ENCODE measurements around the gene TMEM120B. TPM values are rescaled to one million over a fixed set of nuclear protein-coding genes. Genes with fewer than 3 reads are reported as not detected.
"Not testable (repeated sequence)": the region's sequence is repeated elsewhere in the genome, so short reads cannot be mapped to it uniquely, and the experiment has no call there.

TMEM120B gene
- total RNA-seq, 1 donor from 2014 or later = 10.3 TPM

DNA sequence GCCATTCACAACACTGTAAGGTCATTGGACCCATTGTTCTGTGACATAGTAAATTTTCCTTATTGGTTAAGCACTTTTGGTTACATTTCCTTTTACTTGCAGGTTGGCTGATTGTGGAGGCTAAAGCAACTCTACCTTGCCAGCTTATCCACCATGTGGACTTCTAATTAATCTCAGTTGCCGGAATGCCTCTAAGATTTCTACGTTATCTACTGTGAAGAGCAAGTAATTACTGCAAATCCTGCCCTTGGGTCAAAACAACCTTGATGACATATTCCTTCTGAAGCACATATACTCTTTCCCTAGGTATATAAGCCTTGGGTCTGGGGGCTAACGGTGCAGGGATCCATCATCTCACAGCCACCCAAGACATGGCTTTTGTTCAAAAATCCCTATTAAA, 23.6 kb upstream of the TMEM120B start:
- DNase-seq (ENCODE audit: low spot score) = no peak
- H3K27me3 Mint-ChIP-seq (ENCODE audit: unreplicated experiment) = no peaks in the 10 kb centered on the region
- H3K27ac Mint-ChIP-seq (ENCODE audit: unreplicated experiment) = no peak overlapping the region
- peaks cover 2% of the 10 kb centered on the region for H3K4me1 Mint-ChIP-seq (ENCODE audit: unreplicated experiment)
- H3K4me3 Mint-ChIP-seq (ENCODE audit: unreplicated experiment) = no peak overlapping the region
- no peaks in the 10 kb centered on the region for H3K9me3 Mint-ChIP-seq (ENCODE audit: unreplicated experiment)
- TF ChIP-seq, protein P1, sequence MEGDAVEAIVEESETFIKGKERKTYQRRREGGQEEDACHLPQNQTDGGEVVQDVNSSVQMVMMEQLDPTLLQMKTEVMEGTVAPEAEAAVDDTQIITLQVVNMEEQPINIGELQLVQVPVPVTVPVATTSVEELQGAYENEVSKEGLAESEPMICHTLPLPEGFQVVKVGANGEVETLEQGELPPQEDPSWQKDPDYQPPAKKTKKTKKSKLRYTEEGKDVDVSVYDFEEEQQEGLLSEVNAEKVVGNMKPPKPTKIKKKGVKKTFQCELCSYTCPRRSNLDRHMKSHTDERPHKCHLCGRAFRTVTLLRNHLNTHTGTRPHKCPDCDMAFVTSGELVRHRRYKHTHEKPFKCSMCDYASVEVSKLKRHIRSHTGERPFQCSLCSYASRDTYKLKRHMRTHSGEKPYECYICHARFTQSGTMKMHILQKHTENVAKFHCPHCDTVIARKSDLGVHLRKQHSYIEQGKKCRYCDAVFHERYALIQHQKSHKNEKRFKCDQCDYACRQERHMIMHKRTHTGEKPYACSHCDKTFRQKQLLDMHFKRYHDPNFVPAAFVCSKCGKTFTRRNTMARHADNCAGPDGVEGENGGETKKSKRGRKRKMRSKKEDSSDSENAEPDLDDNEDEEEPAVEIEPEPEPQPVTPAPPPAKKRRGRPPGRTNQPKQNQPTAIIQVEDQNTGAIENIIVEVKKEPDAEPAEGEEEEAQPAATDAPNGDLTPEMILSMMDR (IDR thresholded peaks at IDR 0.05; ENCODE audit: unreplicated experiment) = no peak
- no peaks in the 10 kb centered on the region for H3K36me3 Mint-ChIP-seq (ENCODE audit: low read depth, unreplicated experiment)

DNA sequence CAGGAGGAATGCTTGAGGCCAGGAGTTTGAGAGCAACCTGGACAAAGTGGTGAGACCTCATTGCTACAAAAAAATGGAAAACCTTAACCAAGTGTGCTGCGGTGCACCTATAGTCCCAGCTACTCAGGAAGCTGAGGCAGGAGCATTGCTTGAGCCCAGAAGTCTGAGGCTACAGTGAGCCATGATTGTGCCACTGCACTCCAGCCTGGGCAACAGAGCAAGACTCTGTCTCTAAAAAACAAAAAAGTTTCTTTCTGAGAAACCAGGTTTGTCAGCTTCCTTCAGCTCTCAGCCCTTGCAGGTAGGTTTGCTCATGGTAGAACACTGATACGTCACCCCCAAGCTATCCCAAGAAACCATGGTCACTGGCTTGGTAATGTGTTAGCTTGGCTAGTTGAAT, 23.1 kb upstream of the TMEM120B start:
- no peak for DNase-seq (ENCODE audit: low spot score)
- no peak overlapping the region for H3K4me3 Mint-ChIP-seq (ENCODE audit: unreplicated experiment)
- no peak overlapping the region for H3K27ac Mint-ChIP-seq (ENCODE audit: unreplicated experiment)
- H3K4me1 Mint-ChIP-seq (ENCODE audit: unreplicated experiment) = peaks cover 2% of the 10 kb centered on the region
- H3K36me3 Mint-ChIP-seq (ENCODE audit: low read depth, unreplicated experiment) = no peaks in the 10 kb centered on the region
- H3K27me3 Mint-ChIP-seq (ENCODE audit: unreplicated experiment) = no peaks in the 10 kb centered on the region
- no peaks in the 10 kb centered on the region for H3K9me3 Mint-ChIP-seq (ENCODE audit: unreplicated experiment)
- TF ChIP-seq, protein P1 (IDR thresholded peaks at IDR 0.05; ENCODE audit: unreplicated experiment) = no peak

DNA sequence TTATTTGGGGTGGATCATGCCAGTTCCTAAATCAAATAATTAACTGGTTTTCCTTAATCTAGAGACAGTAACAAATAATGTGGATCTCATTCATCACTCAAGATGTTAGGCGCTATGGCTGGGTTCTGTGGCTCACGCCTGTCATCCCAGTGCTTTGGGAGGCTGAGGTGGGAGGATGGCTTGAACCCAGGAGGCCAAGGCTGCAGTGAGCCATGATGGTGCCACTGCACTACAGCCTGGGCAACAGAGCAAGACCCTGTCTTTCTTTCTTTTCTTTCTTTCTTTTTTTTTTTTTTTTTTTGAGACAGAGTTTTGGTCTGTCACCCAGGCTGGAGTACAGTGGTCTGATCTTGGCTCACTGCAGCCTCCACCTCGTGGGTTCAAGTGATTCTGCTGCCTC, 19.8 kb upstream of the TMEM120B start:
- H3K4me1 Mint-ChIP-seq (ENCODE audit: unreplicated experiment); H3K4me3 Mint-ChIP-seq (ENCODE audit: unreplicated experiment); H3K9me3 Mint-ChIP-seq (ENCODE audit: unreplicated experiment); H3K27ac Mint-ChIP-seq (ENCODE audit: unreplicated experiment); DNase-seq (ENCODE audit: low spot score); H3K27me3 Mint-ChIP-seq (ENCODE audit: unreplicated experiment); H3K36me3 Mint-ChIP-seq (ENCODE audit: low read depth, unreplicated experiment): not testable (repeated sequence)

DNA sequence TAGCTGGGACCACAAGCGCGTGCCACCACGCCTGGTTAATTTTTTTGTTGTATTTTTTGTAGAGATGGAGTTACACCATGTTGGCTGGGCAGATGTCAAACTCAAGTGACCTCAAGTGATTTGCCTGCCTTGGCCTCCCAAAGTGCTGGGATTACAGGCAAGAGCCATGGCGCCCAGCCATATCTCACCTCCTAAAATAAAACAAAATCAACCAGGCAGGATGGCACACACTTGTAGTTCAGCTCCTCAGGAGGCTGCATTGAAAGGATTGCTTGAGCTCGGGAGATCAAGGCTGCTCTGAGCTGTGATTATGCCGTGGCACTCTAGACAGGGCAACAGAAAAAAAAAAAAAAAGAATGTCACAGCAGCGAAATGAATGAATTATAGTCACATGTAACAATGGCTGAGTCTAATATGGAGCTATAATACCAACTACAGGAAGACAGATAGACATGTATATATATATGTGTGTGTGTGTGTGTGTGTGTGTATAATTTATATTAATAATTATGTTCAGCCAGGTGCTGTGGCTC, 19.3 kb upstream of the TMEM120B start:
- Mint-ChIP-seq H3K9me3 (ENCODE audit: unreplicated experiment) (no peaks in the 10 kb centered on the region), H3K27me3 (ENCODE audit: unreplicated experiment) (peaks cover 2% of the 10 kb centered on the region), H3K4me1 (ENCODE audit: unreplicated experiment) (no peaks in the 10 kb centered on the region), H3K36me3 (ENCODE audit: low read depth, unreplicated experiment) (no peaks in the 10 kb centered on the region), H3K27ac (ENCODE audit: unreplicated experiment) (no peak overlapping the region), H3K4me3 (ENCODE audit: unreplicated experiment) (no peak overlapping the region)
- TF ChIP-seq, protein P1 (IDR thresholded peaks at IDR 0.05; ENCODE audit: unreplicated experiment) = no peak
- DNase-seq (ENCODE audit: low spot score) = no peak

DNA sequence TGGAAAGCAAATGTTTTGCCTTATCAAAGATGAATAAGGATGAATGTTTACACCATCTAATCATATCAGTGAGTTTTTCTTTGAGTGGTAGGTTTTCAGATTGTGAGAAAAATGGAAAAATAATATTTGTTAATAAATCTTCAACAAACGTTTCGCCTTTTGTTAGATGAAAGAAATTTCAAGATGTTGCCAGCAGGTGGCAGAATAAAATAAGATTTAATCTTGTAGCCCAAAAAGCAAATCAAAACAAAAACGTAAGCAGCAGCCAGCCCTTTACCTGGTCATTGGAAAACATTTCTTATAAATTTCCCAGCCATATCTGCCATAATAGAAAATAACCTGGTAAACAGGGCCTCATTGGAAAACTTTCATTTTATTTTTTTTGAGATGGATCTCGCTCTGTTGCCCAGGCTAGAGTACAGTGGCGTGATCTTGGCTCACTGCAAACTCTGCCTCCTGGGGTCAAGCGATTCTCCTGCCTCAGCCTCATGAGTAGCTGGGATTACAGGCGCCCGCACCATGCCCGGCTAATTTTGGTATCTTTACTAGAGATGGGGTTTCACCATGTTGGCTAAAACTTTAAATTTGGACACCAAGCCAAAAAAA, 15.4 kb upstream of the TMEM120B start:
- H3K36me3 Mint-ChIP-seq (ENCODE audit: low read depth, unreplicated experiment) = no peaks in the 10 kb centered on the region

DNA sequence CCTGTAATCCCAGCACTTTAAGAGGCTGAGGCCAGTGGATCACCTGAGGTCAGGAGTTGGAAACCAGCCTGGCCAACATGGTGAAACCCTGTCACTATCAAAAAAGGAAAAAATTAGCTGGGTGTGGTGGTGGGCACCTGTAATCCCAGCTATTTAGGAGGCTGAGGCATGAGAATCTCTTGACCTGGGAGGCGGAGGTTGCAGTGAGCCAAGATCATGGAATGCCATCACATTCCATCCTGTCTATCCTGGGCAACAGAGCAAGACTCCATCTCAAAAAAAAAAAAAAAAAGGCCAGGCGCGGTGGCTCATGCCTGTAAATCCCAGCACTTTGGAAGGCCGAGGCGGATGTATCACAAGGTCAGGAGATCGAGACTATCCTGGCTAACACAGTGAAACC, 14.7 kb upstream of the TMEM120B start:
- not testable (repeated sequence) for H3K9me3 Mint-ChIP-seq (ENCODE audit: unreplicated experiment); H3K4me3 Mint-ChIP-seq (ENCODE audit: unreplicated experiment); DNase-seq (ENCODE audit: low spot score); H3K27me3 Mint-ChIP-seq (ENCODE audit: unreplicated experiment); H3K4me1 Mint-ChIP-seq (ENCODE audit: unreplicated experiment); H3K27ac Mint-ChIP-seq (ENCODE audit: unreplicated experiment); H3K36me3 Mint-ChIP-seq (ENCODE audit: low read depth, unreplicated experiment)

More for the DNA sequence above, 15.4 kb upstream of the TMEM120B start:
- TF ChIP-seq, protein P1 (IDR thresholded peaks at IDR 0.05; ENCODE audit: unreplicated experiment) = peak; percentile 92
- peak; percentile 25 for DNase-seq (ENCODE audit: low spot score)
- Mint-ChIP-seq H3K9me3 (ENCODE audit: unreplicated experiment) (no peaks in the 10 kb centered on the region), H3K27ac (ENCODE audit: unreplicated experiment) (no peak overlapping the region), H3K4me1 (ENCODE audit: unreplicated experiment) (no peaks in the 10 kb centered on the region), H3K27me3 (ENCODE audit: unreplicated experiment) (peaks cover 2% of the 10 kb centered on the region), H3K4me3 (ENCODE audit: unreplicated experiment) (no peak overlapping the region)

Measured in endothelial cell (in vitro differentiated cells).